ENCODE measurements around the gene CDH20. TPM values are rescaled to one million over a fixed set of nuclear protein-coding genes. Genes with fewer than 3 reads are reported as not detected.

CDH20 gene
- total RNA-seq, 4 donors from 2014 or later, result 0.14 TPM; not detected in 3

DNA sequence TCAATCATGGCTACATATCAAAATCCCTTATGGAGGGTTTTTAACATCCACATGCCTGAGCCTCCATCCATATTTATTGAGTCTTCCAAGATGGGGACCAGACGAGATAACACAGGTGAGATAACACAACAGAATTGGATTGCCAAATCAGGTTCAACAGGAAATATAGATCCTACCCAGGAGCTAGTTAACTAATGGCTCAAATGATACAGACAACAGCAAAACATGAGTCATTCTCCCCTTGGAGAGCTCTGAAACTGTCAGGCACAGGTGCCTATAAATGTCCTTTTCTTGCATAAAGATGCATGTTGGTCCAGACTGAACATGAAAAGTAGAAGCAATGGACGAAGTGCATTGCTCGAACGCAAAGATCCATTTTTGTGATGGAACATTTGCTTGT lies 202.2 kb downstream of the CDH20 start:
- intact Hi-C loops (cut with DNase I; ENCODE audit: low total_unique reads) (no loop called here), in situ Hi-C loops (cut with MboI; ENCODE audit: low pct_ligation_motif_present in 1 of 4, low pct_unique_long_range_greater_than_20kb in 1 of 4, low sequenced_read_pairs in 3 of 4) (no loop called here)
- WGBS, 2 donors (ENCODE audit: low coverage in 1 of 2), result 81 to 83% methylated on average over 4 of the region's 4 CpGs

GRCh38 chr18:61541673-61542072 lies 208.4 kb downstream of the CDH20 start:
- H3K27me3 ChIP-seq, result no peaks in the 10 kb centered on the region
- no peak for DNase-seq
- no peaks in the 10 kb centered on the region for H3K9me3 ChIP-seq
- intact Hi-C loops (cut with DNase I; ENCODE audit: low total_unique reads), result no loop called here
- TF ChIP-seq EP300 (IDR thresholded peaks at IDR 0.05; ENCODE audit: low read depth), result no peak
- TF ChIP-seq POLR2A (IDR thresholded peaks at IDR 0.05), result no peak
- no peak for TF ChIP-seq POLR2AphosphoS5 (IDR thresholded peaks at IDR 0.05)
- no peak for TF ChIP-seq CTCF (IDR thresholded peaks at IDR 0.05)
- H3K4me1 ChIP-seq, result peaks cover 0 to 15% (median 5%) of the 10 kb centered on the region in 4 donors
- in situ Hi-C loops (cut with MboI; ENCODE audit: low pct_ligation_motif_present in 1 of 4, low pct_unique_long_range_greater_than_20kb in 1 of 4, low sequenced_read_pairs in 3 of 4), result no loop called here
- 82 to 100% methylated on average over 3 to 7 of the region's 7 CpGs for WGBS, 2 donors (ENCODE audit: low coverage in 1 of 2)
- no peak overlapping the region for H3K27ac ChIP-seq
- H3K36me3 ChIP-seq, result no peaks in the 10 kb centered on the region
- H3K4me3 ChIP-seq, result no peak overlapping the region

More for the DNA sequence above, 202.2 kb downstream of the CDH20 start:
- H3K36me3 ChIP-seq, result no peaks in the 10 kb centered on the region
- no peak overlapping the region for H3K4me3 ChIP-seq
- no peak for DNase-seq
- TF ChIP-seq POLR2A (IDR thresholded peaks at IDR 0.05) (no peak), CTCF (IDR thresholded peaks at IDR 0.05) (no peak), POLR2AphosphoS5 (IDR thresholded peaks at IDR 0.05) (no peak), EP300 (IDR thresholded peaks at IDR 0.05; ENCODE audit: low read depth) (no peak)
- H3K4me1 ChIP-seq, result no peaks in the 10 kb centered on the region
- H3K27me3 ChIP-seq, result no peaks in the 10 kb centered on the region
- no peaks in the 10 kb centered on the region for H3K9me3 ChIP-seq
- no peak overlapping the region for H3K27ac ChIP-seq

- 63 to 86% methylated on average over 1 to 2 of the region's 2 CpGs for WGBS, 2 donors (ENCODE audit: low coverage in 1 of 2)
- Histone ChIP-seq H3K4me3 (no peak overlapping the region), H3K27ac (no peak overlapping the region), H3K4me1 (peaks cover 0 to 15% (median 5%) of the 10 kb centered on the region in 4 donors), H3K36me3 (no peaks in the 10 kb centered on the region), H3K9me3 (no peaks in the 10 kb centered on the region), H3K27me3 (no peaks in the 10 kb centered on the region)
- in situ Hi-C loops (cut with MboI; ENCODE audit: low pct_ligation_motif_present in 1 of 4, low pct_unique_long_range_greater_than_20kb in 1 of 4, low sequenced_read_pairs in 3 of 4), result no loop called here
- no peak for TF ChIP-seq POLR2A (IDR thresholded peaks at IDR 0.05)
- no peak for TF ChIP-seq POLR2AphosphoS5 (IDR thresholded peaks at IDR 0.05)
- no peak for TF ChIP-seq EP300 (IDR thresholded peaks at IDR 0.05; ENCODE audit: low read depth)
- no peak for TF ChIP-seq CTCF (IDR thresholded peaks at IDR 0.05)
- intact Hi-C loops (cut with DNase I; ENCODE audit: low total_unique reads), result no loop called here
- no peak for DNase-seq
Observed at GRCh38 chr18:61542596-61542995, 209.4 kb downstream of the CDH20 start.

DNA sequence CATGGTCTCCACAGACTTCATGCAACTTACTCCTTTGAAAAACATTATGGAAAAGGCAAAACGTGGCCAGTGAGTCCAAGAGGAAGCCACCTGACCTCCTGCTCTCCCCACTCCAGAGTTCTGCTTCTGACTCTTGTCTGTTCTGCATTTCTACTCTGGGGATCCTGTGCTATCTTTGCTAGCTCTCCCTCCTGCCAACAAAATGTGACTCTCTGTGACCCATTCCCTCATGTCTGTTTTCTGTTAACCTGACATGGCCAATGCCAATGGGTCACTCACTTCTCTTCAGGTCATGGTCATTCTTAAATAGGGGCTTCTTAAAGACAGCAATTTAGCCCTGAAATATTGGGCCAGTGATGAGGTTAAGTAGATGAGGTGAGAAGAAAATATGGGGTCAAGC lies 210.3 kb downstream of the CDH20 start:
- no peaks in the 10 kb centered on the region for H3K27me3 ChIP-seq
- intact Hi-C loops (cut with DNase I; ENCODE audit: low total_unique reads) (no loop called here), in situ Hi-C loops (cut with MboI; ENCODE audit: low pct_ligation_motif_present in 1 of 4, low pct_unique_long_range_greater_than_20kb in 1 of 4, low sequenced_read_pairs in 3 of 4) (no loop called here)
- H3K27ac ChIP-seq, result no peak overlapping the region
- H3K36me3 ChIP-seq, result no peaks in the 10 kb centered on the region
- no peaks in the 10 kb centered on the region for H3K9me3 ChIP-seq
- no peak for DNase-seq
- WGBS, 2 donors (ENCODE audit: low coverage in 1 of 2), result 77% methylated on average over 1 of the region's 1 CpG; no CpG with 5 or more reads in 1 of the 2 donors
- peaks cover 0 to 15% (median 5%) of the 10 kb centered on the region in 4 donors for H3K4me1 ChIP-seq
- H3K4me3 ChIP-seq, result no peak overlapping the region
- TF ChIP-seq POLR2A (IDR thresholded peaks at IDR 0.05) (no peak), CTCF (IDR thresholded peaks at IDR 0.05) (no peak), POLR2AphosphoS5 (IDR thresholded peaks at IDR 0.05) (no peak), EP300 (IDR thresholded peaks at IDR 0.05; ENCODE audit: low read depth) (no peak)

Measured in transverse colon (tissue), 4 donors.